HG03558 (cell line): ENCODE results near the gene TAC1.
"Not testable (repeated sequence)": the region's sequence is repeated elsewhere in the genome, so short reads cannot be mapped to it uniquely, and the experiment has no call there.

Experiments used
- ATAC-seq: cut with Tn5 transposase; IDR thresholded peaks from one replicate; pipeline ENCODE4 v1.9.1; 2021; ENCODE audit warnings: moderate number of reproducible peaks; ENCODE audit not compliant: unreplicated experiment; ENCODE audit errors: extremely low read depth

Gene TAC1

GRCh38 chr7:97731736-97732564 lies at the start of gene TAC1:
TSS of gene TAC1 (plus strand) at chr7:97732086. CDS start at chr7:97732613, 527 bp downstream.
- ATAC-seq = no peak

- no peak for ATAC-seq
Measured at GRCh38 chr7:97685952-97686351, 45.9 kb upstream of the TAC1 start.

DNA sequence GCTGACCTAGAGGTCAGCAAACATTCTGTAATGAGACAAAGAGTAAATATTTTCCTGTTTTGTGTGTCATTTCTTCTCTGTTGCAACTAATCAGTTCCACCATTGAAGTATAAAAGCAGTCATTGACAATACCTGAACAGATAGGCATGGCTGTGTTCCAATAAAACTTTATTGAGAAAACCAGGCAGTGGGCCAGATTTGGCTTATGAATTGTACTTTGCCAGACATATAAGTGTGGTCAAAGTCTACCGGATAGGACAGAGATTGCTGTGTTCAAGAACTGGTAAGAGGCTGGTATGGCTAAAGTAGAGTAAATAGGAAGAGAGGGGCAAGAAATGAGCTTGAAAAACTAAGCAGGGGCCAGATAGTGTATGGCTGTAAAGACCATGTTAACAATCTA lies 38.3 kb upstream of the TAC1 start:
- no peak for ATAC-seq

- no peak for ATAC-seq
Measured at GRCh38 chr7:97694355-97694754, 37.5 kb upstream of the TAC1 start.

DNA sequence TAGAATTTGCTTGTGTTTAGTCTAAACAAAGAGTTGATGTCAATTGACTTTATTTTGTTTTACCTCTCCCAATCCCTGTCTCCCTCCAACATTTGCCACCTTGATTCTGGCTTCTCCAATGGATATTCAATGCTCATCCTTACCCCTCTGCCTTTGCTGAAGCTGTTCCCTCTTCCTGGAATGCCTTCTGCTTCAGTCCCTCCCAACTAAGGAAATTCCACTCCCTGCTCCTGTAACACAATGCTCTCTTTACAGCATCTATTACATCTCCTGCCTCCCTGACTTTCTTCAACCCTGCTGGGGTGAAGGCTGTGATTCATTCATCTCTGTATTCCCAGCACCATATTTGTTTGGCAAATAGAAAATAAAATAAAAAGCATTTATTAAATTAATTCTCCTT lies 34.5 kb upstream of the TAC1 start:
- no peak for ATAC-seq

DNA sequence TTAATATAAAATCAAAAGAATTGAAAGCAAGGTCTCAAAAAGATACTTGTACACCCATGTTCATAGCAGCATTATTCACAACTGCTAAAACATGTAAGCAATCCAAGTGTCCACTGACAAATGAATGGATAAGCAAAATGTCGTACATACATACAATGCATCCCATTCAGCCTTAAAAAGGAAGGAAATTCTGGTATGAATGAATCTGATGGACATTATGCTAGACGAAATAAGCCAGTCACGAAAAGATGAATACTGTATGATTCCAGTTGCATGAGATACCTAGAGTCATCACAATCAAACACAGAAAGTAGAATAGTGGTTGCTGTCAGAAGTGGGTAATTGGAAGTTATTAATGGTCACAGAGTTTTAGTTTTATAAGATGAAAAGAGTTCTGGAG lies 9.5 kb upstream of the TAC1 start:
- ATAC-seq = no peak

GRCh38 chr7:97732565-97733275 lies 834 bp downstream of the TAC1 start:
- no peak for ATAC-seq

DNA sequence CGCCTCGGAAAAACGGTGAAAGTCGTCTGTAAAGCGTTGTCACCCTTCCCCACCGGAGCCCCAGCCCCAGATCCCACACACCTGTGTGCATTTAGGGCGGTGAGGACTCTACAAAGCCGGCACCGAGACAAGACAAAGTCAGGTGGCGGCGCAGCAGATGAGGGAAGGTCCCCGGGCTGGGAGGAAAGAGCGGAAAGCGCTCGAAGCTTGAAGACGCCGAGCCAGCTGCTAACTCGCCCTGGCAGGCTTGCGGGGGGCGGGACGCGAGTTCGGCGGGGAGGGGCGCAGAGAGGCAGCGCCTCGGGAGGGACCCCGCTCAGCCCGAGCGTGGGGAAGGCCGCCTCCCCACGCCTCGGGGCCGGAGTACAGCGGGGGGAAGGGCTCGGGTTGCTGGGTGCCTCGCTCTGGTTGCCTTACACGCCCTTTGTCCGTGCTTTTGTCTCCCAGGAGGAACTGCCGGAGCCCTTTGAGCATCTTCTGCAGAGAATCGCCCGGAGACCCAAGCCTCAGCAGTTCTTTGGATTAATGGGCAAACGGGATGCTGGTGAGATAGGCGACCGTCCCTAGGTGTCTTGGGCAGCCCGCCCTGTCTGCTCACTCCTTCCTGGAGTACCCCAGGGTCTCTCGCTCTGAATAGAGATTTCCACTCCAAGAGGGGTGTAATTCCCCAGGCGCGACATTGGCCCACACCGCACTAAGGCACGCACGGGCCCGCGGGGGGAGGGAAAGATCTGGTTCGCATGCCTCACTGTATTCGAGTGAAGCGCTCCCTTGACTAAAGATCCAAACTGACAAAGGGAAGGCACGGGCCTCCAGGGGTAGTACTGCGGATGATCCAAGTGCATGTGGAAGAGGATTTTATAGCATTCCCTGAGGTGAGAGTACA lies 1.6 kb downstream of the TAC1 start:
- ATAC-seq = no peak

DNA sequence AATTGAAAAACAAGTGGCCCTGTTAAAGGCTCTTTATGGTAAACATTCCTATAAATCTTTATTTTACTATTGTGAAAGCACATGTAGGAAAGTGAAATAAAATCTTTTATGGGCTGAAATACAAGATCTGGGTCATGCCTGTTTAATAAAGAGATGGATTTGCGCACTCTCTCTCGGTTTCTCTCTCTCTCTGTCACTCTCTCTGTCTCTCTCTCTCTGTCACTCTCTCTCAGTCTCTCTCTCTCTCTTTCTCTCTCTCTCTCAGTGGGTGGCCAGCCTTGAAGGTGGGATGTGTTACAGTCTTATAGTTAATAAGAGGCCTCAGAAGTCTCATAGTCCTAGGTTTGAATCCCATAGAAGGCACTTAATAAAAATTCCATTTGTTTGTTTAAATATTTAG lies 2.4 kb downstream of the TAC1 start:
- ATAC-seq = no peak

DNA sequence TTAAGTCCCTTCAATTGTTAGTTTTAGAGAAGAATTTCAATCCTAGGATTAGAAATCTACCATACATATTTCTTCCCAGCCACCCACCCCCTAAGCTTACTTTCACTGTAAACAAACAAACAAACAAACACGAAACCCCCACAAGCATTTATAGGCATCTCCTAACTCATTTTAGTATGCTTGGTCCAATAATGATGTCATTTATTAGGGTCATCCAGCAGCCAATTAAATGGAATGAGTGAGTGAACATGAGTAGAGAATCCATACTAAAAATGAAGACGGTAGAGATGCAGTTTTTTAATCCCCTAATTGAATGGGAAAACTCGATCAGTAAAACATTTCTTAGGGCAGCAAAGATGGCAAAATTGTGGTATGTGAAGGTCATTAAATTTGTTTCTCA lies 3.2 kb downstream of the TAC1 start:
- no peak for ATAC-seq

GRCh38 chr7:97748482-97748881 lies 16.6 kb downstream of the TAC1 start:
- no peak for ATAC-seq

GRCh38 chr7:97751566-97751965 lies 19.7 kb downstream of the TAC1 start:
- no peak for ATAC-seq

DNA sequence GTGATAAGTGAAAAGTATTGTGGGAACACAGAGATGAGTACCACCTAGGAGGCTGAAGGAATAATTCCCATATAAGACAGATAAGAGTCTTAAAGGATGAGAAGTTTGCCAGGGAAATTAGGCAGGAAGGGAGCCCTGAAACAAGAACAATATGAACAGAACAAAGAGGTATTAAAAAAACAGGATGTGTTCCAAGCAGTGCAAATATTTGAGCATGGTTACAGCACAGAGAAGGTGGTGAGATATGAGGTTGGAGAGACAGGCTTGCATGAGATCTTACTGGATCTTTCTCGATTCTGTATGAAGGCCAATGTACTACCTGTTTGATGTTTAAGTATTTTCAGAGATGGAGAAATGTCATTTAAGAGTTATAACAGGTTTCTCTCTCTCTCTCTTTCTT lies 20.3 kb downstream of the TAC1 start:
- no peak for ATAC-seq

DNA sequence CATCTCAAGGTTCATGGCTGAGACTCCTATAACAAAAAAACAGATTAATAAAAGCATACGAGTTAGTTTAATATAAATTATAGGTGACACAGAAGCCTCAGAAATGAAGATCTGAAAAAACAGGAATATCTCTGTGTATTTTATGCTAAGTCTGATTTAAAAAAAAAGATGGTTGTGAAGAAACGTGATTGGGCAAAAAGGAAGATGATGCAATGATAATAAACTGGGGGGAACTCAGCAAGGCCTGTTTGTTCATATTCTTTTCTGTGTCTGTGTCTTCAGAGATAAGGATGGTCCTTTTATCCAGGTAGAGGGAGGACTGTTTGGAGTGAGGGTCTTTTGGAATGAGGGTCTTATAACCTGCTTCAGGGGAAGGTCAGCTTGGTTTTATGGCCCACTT lies 25.9 kb downstream of the TAC1 start:
- ATAC-seq = no peak

DNA sequence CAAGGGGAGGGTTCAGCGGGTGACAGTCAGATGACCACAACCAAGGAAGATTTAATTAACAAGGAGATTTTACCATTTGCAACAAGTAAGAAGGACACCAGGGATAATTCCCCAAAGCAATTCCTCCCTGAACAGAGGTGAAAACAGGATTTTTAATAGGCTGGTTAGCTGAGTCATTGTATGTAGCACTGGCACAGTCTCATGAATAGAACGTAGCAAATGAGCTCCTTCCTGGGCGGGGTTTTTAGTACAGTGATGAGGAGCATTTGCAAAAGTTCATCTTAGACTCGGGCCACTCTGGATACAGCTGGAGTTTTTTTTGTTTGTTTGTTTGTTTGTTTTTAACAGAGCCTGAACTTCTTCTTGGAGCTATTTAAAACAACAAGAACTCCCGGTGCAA lies 39.0 kb downstream of the TAC1 start:
- no peak for ATAC-seq

DNA sequence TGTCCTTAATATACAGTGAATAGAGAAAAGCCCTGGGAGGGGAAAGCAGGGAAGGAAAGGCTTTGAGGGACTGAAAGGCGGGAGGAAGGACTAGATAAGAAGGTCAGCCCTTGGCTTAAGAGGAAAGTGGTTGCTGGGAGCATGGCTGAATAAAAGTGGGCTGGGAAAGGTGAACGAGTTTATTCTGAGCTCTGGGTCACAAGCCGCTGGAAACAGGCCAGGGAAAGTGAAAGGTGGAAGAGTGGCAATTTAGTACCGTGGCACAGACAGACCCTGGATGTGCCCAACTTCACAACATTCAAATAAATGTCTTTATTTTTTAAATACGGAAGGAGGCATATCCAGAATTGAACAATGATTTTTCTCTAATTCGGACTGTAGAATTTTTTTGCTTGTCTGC lies 39.7 kb downstream of the TAC1 start:
- ATAC-seq = no peak

- no peak for ATAC-seq
Measured at GRCh38 chr7:97772045-97772901, 40.4 kb downstream of the TAC1 start.

- ATAC-seq = not testable (repeated sequence)
Measured at GRCh38 chr7:97786398-97786797, 54.5 kb downstream of the TAC1 start.
